K562 (cell line): Measurements from ENCODE around the gene WDR90. TPM values are rescaled to one million over a fixed set of nuclear protein-coding genes. Genes with fewer than 3 reads are reported as not detected.

ENCODE experiments used
- ATAC-seq: fragments of 200-7000 bp; cut with Tn5 transposase; 3 replicates; pipeline ENCODE4 v1.9.1; 2020; ENCODE audit warnings: moderate library complexity
- BruUV-seq: library from RNA; stranded (reverse); fragments of 400-500 nt; replicated peaks from 2 replicates; lab custom pipeline; 2021; lab: Mats Ljungman, UMichigan
- CTCF ChIA-PET: fragments of 300-600 bp; formaldehyde crosslinking; extraction: SDS; loops from one replicate; lab custom pipeline; 2021; ENCODE audit warnings: low intra/inter-chr PET ratio; lab: Yijun Ruan, JAX
- POLR2A ChIA-PET: fragments of 300-600, 350-650 bp; sonication (Branson Sonifier 250); formaldehyde crosslinking; extraction: SDS; loops from one replicate; lab custom pipeline; 2021; ENCODE audit warnings: antibody characterized with exemption, inconsistent platforms; lab: Yijun Ruan, JAX
- DNase-seq, 4 experiments: peaks; one replicate each; pipeline versions ENCODE4 v3.0.0 to v3.0.0-alpha.2; 2011 to 2018; ENCODE audit warnings: low spot score in 3 of 4, mixed read lengths in 3 of 4; ENCODE audit errors: extremely low read depth in 1 of 4
- FAIRE-seq: peaks from 2 replicates; lab custom pipeline; 2011; peaks lifted over from hg19 to GRCh38; lab: Jason Lieb, UNC
- H2AFZ ChIP-seq: 2 replicates; pipeline ENCODE4 v1.6.0; 2011; ENCODE audit warnings: low read depth, low read length, control low read depth, inconsistent platforms
- H3K27ac ChIP-seq: fragments of 200-600 bp; 3 replicates; pipeline ENCODE4 v1.8.0; 2011; ENCODE audit warnings: low read depth, mild to moderate bottlenecking, control low read depth, inconsistent platforms, low read length, moderate library complexity, mixed read lengths; ENCODE audit errors: extremely low read depth
- H3K27me3 ChIP-seq, 2 experiments: fragments of 300-600 bp in 1 of 2; 2 replicates in 1 of 2; 3 replicates in 1 of 2; pipeline versions ENCODE4 v1.6.0 to v1.8.0; 2011; ENCODE audit warnings: inconsistent platforms in 2 of 2, low read length in 2 of 2, mild to moderate bottlenecking in 1 of 2, mixed read lengths in 1 of 2, moderate library complexity in 1 of 2; ENCODE audit not compliant: control insufficient read depth in 2 of 2, insufficient read depth in 2 of 2
- H3K36me3 ChIP-seq: fragments of 300-600 bp; 3 replicates; pipeline ENCODE4 v1.8.0; 2011; ENCODE audit warnings: mild to moderate bottlenecking, low read length, inconsistent platforms; ENCODE audit not compliant: control insufficient read depth, insufficient read depth
- H3K4me1 ChIP-seq, 2 experiments: fragments of 200-600 bp in 1 of 2; replicated peaks in 1 of 2; 2 replicates in 1 of 2; 3 replicates in 1 of 2; pipeline versions ENCODE4 v1.5.1 to v1.8.0; 2011; ENCODE audit warnings: inconsistent platforms in 2 of 2, low read length in 2 of 2, mild to moderate bottlenecking in 1 of 2, mixed read lengths in 1 of 2, moderate library complexity in 1 of 2; ENCODE audit not compliant: control insufficient read depth in 2 of 2, insufficient read depth in 2 of 2
- H3K4me2 ChIP-seq: 2 replicates; pipeline ENCODE4 v1.6.1; 2011; ENCODE audit warnings: low read length, control low read depth, inconsistent platforms, mixed read lengths; ENCODE audit not compliant: insufficient read depth
- H3K4me3 ChIP-seq: fragments of 200-600 bp; sonication (generic), shearing (Covaris generic); 2 replicates; pipeline ENCODE4 v1.5.1; 2016; ENCODE audit warnings: control low read depth, inconsistent platforms
- H3K79me2 ChIP-seq: fragments of 200-600 bp; 3 replicates; pipeline ENCODE4 v1.8.0; 2011; ENCODE audit warnings: low read length, inconsistent platforms; ENCODE audit not compliant: control insufficient read depth, insufficient read depth
- H3K9ac ChIP-seq, 2 experiments: 2 replicates each; pipeline versions ENCODE4 v1.6.0 to v1.6.1; 2011; ENCODE audit warnings: low read depth in 2 of 2, low read length in 2 of 2, control low read depth in 1 of 2, inconsistent platforms in 1 of 2, mild to moderate bottlenecking in 1 of 2, mixed read lengths in 1 of 2; ENCODE audit not compliant: insufficient read depth in 1 of 2
- H3K9me1 ChIP-seq: one replicate; pipeline ENCODE4 v1.6.0; 2011; ENCODE audit warnings: inconsistent platforms, mild to moderate bottlenecking, low read length, moderate library complexity; ENCODE audit not compliant: control insufficient read depth, insufficient read depth
- H3K9me3 ChIP-seq: replicated peaks from 2 replicates; pipeline ENCODE4 v1.5.1; 2011; ENCODE audit warnings: low read depth, low read length, inconsistent platforms; ENCODE audit not compliant: control insufficient read depth, insufficient read depth
- H4K20me1 ChIP-seq: replicated peaks from 2 replicates; pipeline ENCODE4 v1.6.1; 2011; ENCODE audit warnings: low read length, inconsistent platforms, mixed read lengths; ENCODE audit not compliant: control insufficient read depth, insufficient read depth
- CBX1 ChIP-seq: sonication (generic); IDR thresholded peaks from 2 replicates; pipeline ENCODE4 v1.6.1; 2016; ENCODE audit warnings: antibody characterized with exemption, low read depth, mild to moderate bottlenecking
- FIP1L1 ChIP-seq: fragments of 200-400 bp; formaldehyde crosslinking; IDR thresholded peaks from 2 replicates; pipeline ENCODE4 v1.6.1; 2018; ENCODE audit warnings: mild to moderate bottlenecking, low read depth, low read length; ENCODE audit not compliant: poor library complexity, severe bottlenecking
- JUND ChIP-seq, 2 experiments: IDR thresholded peaks; 2 replicates in 1 of 2; 3 replicates in 1 of 2; pipeline ENCODE4 v1.6.1; 2011; ENCODE audit warnings: borderline replicate concordance in 2 of 2, low read depth in 2 of 2, low read length in 2 of 2, improper control_type of control experiment in 1 of 2, missing biosample characterization in 1 of 2, missing genetic modification characterization in 1 of 2, missing genetic modification reagents in 1 of 2
- PHF8 ChIP-seq: fragments of 200-600 bp; sonication (generic); IDR thresholded peaks from 2 replicates; pipeline ENCODE4 v1.6.1; 2012; ENCODE audit warnings: mixed run types, mild to moderate bottlenecking, inconsistent platforms, low read length, moderate library complexity, borderline replicate concordance
- RFX7 ChIP-seq: fragments of 250-450 bp; sonication (Bioruptor Pico); IDR thresholded peaks from 2 replicates; pipeline ENCODE4 v1.5.1; 2021; ENCODE audit warnings: mild to moderate bottlenecking
- SIN3B ChIP-seq: fragments of 450-650 bp; IDR thresholded peaks from 2 replicates; pipeline ENCODE4 v1.6.1; 2017; ENCODE audit warnings: low read depth, mild to moderate bottlenecking, moderate library complexity
- SUPT5H ChIP-seq: fragments of 450-650 bp; IDR thresholded peaks from 2 replicates; pipeline ENCODE4 v1.6.1; 2016
- ZNF354B ChIP-seq: fragments of 250-450 bp; sonication (Bioruptor Pico); IDR thresholded peaks from 2 replicates; pipeline ENCODE4 v1.4.0; 2020
- WGBS: fragments of 100-300 bp; shearing (Covaris generic); methylation state at CpG from one replicate; pipeline ENCODE4 v1.1.6; 2016; ENCODE audit warnings: low coverage, mixed read lengths; ENCODE audit not compliant: insufficient coverage; ENCODE audit errors: missing lambda C conversion rate; 5-methylcytosine and 5-hydroxymethylcytosine counted together
- in situ Hi-C: fragments of 300-500 bp; cut with MboI; formaldehyde crosslinking; loops from 4 replicates; pipeline ENCODE4 v1.15.0; 2018; ENCODE audit warnings: inconsistent platforms, mixed read lengths
- intact Hi-C: fragments of 100-400 bp; cut with micrococcal nuclease; formaldehyde crosslinking; loops from 2 replicates; pipeline ENCODE4 v1.14.2; 2022
- polyA plus RNA-seq, 8 experiments: library from polyadenylated mRNA; depleted of rRNA in 4 of 8; stranded (reverse) in 5 of 8; unstranded in 3 of 8; fragments of >200 nt; fragmentation: Nextera tagmentation in 2 of 8; fragmentation: Illumina TruSeq in 1 of 8; extraction: Ambion mirVana in 2 of 8; extraction: Trizol in 1 of 8; gene quantifications; 2 replicates each; pipeline versions ENCODE4 v1.2.1 to v1.2.3, GENCODE V29; 2011 to 2014; ENCODE audit warnings: inconsistent platforms in 1 of 8, missing spikeins in 1 of 8
- total RNA-seq, 7 experiments: library from RNA; depleted of rRNA in 6 of 7; stranded (reverse); fragments of >200 nt in 6 of 7; fragmentation: Illumina TruSeq in 2 of 7; extraction: Trizol in 2 of 7; gene quantifications; 2 replicates each; pipeline versions ENCODE4 v1.2.1 to v1.2.3, GENCODE V29; 2011 to 2021; ENCODE audit warnings: low replicate concordance in 1 of 7
- TF ChIP-seq, protein P1 (sequence below), 2 experiments: IDR thresholded peaks; 2 replicates each; pipeline ENCODE4 v1.6.1; 2012; ENCODE audit warnings: improper control_type of control experiment in 2 of 2, low read depth in 2 of 2, low read length in 2 of 2, borderline replicate concordance in 1 of 2
- TF ChIP-seq, protein P2 (sequence below): fragments of 450-650 bp; formaldehyde crosslinking; IDR thresholded peaks from 2 replicates; pipeline ENCODE4 v1.4.0; 2020; ENCODE audit warnings: mild to moderate bottlenecking, moderate library complexity

The WDR90 gene
- total and polyA plus RNA-seq, 9 of the 15 experiments (the other 6 are each of a cell fraction or from before 2014, with no cell fraction given): 0.44 to 12.6 (median 3.3) TPM

DNA sequence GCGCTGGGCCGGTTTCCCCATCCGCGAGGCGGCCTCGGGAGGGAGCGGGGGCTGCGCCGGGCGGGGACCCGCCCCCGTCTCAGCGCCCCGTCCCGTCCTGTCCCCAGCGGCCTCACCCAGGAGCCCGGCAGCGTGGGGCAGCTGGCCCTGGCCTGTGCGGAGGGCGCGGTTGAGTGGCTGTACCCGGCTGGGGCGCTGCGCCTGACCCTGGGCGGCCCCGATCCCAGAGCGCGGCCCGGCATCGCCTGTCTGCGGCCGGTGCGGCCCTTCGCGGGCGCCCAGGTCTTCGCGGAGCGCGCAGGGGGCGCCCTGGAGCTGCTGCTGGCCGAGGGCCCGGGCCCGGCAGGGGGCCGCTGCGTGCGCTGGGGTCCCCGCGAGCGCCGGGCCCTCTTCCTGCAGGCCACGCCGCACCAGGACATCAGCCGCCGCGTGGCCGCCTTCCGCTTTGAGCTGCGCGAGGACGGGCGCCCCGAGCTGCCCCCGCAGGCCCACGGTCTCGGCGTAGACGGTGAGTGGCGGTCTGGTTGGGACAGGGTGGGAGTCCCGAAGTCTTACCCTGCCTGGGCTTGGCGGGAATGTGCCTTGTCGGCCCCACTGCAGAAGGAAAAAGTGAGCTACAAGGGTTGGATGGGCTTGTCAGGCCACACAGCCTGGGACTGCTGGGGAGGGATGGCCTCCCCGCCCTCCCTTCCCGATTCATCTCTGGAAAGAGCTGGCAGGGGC lies 66.5 kb downstream of the WDR90 start:
- no TSS peak for BruUV-seq
- peak overlapping the region; percentile 35; the same call in 2 of the 3 replicates for H3K27ac ChIP-seq
- H3K9me3 ChIP-seq: no peaks in the 10 kb centered on the region
- intact Hi-C loops: loop anchor here (2.0 kb wide), 1 partner anchor 13 kb away; no protein-coding TSS in a partner anchor
- peaks cover 3% of the 10 kb centered on the region for H3K9me1 ChIP-seq
- peak; percentile 35 for FAIRE-seq
- peak overlapping the region; percentile 68 for H3K4me3 ChIP-seq
- H3K27me3 ChIP-seq: no peaks in the 10 kb centered on the region
- POLR2A ChIA-PET: interaction anchor here (0.6 to 1.7 kb wide), 12 partner anchors 9 to 346 kb away, joined by 3 to 5 read pairs (median 4); partner anchors contain the start of genes CCDC78, CHTF18, RPUSD1 and WDR24
- H4K20me1 ChIP-seq: no peaks in the 10 kb centered on the region; the same call in 1 of the 2 replicates
- peaks cover 12 to 85% of the 10 kb centered on the region in 2 experiments; a peak in 4 of 5 replicates for H3K4me1 ChIP-seq
- H3K9ac ChIP-seq: peak overlapping the region; percentile 42 to 92; a peak in 3 of 4 replicates
- ATAC-seq: peak; percentile 48
- H3K79me2 ChIP-seq: peaks cover 28% of the 10 kb centered on the region
- H3K36me3 ChIP-seq: peaks cover 19% of the 10 kb centered on the region; the same call in 2 of the 3 replicates
- in situ Hi-C loops: loop anchor here (10.0 kb wide), 1 partner anchor 339 kb away; no protein-coding TSS in a partner anchor
- under 1% methylated on average over 33 of the region's 74 CpGs for WGBS
- CTCF ChIA-PET: interaction anchor here (0.9 to 1.3 kb wide), 2 partner anchors 25 to 70 kb away, joined by 3 to 9 read pairs; partner anchors contain the start of gene CIAO3
- peak overlapping the region; percentile 77 for H3K4me2 ChIP-seq
- DNase-seq: peak; percentile 58 to 70 (median 64)
- peak overlapping the region; percentile 75 for H2AFZ ChIP-seq
- TF ChIP-seq CBX1 (0 out of 2 replicates have a peak, but pooled peaks have one; percentile 7), FIP1L1 (peak; percentile 48), SIN3B (peak; percentile 8; the same call in 1 of the 2 replicates), PHF8 (peak; percentile 20; the same call in 1 of the 2 replicates), SUPT5H (no peak), RFX7 (CRISPR knock-in tag) (no peak), ZNF354B (CRISPR knock-in tag) (no peak), JUND (IDR thresholded peaks at IDR 0.05; ENCODE audit: borderline replicate concordance, low read depth, low read length) (no peak), JUND (tag; IDR thresholded peaks at IDR 0.05; ENCODE audit: borderline replicate concordance, low read depth, low read length) (no peak)
- TF ChIP-seq, protein P1, sequence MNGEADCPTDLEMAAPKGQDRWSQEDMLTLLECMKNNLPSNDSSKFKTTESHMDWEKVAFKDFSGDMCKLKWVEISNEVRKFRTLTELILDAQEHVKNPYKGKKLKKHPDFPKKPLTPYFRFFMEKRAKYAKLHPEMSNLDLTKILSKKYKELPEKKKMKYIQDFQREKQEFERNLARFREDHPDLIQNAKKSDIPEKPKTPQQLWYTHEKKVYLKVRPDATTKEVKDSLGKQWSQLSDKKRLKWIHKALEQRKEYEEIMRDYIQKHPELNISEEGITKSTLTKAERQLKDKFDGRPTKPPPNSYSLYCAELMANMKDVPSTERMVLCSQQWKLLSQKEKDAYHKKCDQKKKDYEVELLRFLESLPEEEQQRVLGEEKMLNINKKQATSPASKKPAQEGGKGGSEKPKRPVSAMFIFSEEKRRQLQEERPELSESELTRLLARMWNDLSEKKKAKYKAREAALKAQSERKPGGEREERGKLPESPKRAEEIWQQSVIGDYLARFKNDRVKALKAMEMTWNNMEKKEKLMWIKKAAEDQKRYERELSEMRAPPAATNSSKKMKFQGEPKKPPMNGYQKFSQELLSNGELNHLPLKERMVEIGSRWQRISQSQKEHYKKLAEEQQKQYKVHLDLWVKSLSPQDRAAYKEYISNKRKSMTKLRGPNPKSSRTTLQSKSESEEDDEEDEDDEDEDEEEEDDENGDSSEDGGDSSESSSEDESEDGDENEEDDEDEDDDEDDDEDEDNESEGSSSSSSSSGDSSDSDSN (IDR thresholded peaks at IDR 0.05; ENCODE audit: borderline replicate concordance in 1 of 2, low read depth in 2 of 2, low read length in 2 of 2): peak; percentile 19 to 79; a peak in 1 of 4 replicates
- TF ChIP-seq, protein P2, sequence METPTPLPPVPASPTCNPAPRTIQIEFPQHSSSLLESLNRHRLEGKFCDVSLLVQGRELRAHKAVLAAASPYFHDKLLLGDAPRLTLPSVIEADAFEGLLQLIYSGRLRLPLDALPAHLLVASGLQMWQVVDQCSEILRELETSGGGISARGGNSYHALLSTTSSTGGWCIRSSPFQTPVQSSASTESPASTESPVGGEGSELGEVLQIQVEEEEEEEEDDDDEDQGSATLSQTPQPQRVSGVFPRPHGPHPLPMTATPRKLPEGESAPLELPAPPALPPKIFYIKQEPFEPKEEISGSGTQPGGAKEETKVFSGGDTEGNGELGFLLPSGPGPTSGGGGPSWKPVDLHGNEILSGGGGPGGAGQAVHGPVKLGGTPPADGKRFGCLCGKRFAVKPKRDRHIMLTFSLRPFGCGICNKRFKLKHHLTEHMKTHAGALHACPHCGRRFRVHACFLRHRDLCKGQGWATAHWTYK (CRISPR knock-in tag): peak; percentile 7; the same call in 1 of the 2 replicates
